Fibroblast of lung (primary cell): ENCODE data around the gene NRXN2.

Experiments used
- CTCF ChIP-seq, 2 donors: IDR thresholded peaks in 1 of 2; conservative IDR thresholded peaks in 1 of 2; 1 replicate in 1 of 2; 2 replicates in 1 of 2; pipeline ENCODE4 v1.5.1; 2011 to 2012; ENCODE audit warnings: low read length in 2 of 2, control low read depth in 1 of 2, inconsistent platforms in 1 of 2, low read depth in 1 of 2, mild to moderate bottlenecking in 1 of 2
- EZH2 ChIP-seq: IDR thresholded peaks from 2 replicates; pipeline ENCODE4 v1.5.1; 2012; ENCODE audit warnings: low read length, control low read depth, mild to moderate bottlenecking; ENCODE audit errors: missing control alignments

GRCh38 chr11:64601605-64602465 is 121.2 kb downstream of the NRXN2 start:
- TF ChIP-seq CTCF (conservative IDR thresholded peaks at IDR 0.05 in 1 of 2, IDR thresholded peaks at IDR 0.05 in 1 of 2; ENCODE audit: low read depth in 1 of 2, low read length in 2 of 2) (no peak), EZH2 (no peak)
